H1 (cell line): Measurements from ENCODE around the gene RTKN2. TPM values are rescaled to one million over a fixed set of nuclear protein-coding genes. Genes with fewer than 3 reads are reported as not detected.

ENCODE experiments used
- ASH2L ChIP-seq: fragments of 200-600, 300-600 bp; sonication (generic); IDR thresholded peaks from one replicate; pipeline ENCODE4 v1.7.1; 2017; ENCODE audit warnings: low read length
- GABPA ChIP-seq: IDR thresholded peaks from 2 replicates; pipeline ENCODE4 v1.6.1; 2011; ENCODE audit warnings: mild to moderate bottlenecking, low read length, moderate library complexity, borderline replicate concordance; ENCODE audit not compliant: insufficient read depth
- SIRT6 ChIP-seq: IDR thresholded peaks from one replicate; pipeline ENCODE4 v1.7.1; 2012; ENCODE audit warnings: low read length, inconsistent platforms
- TCF12 ChIP-seq: IDR thresholded peaks from 2 replicates; pipeline ENCODE4 v1.6.1; 2011; ENCODE audit warnings: low read depth, mild to moderate bottlenecking, low read length
- polyA plus RNA-seq, 7 experiments: library from polyadenylated mRNA; depleted of rRNA in 3 of 7; stranded (reverse) in 5 of 7; unstranded in 2 of 7; fragments of >200 nt in 5 of 7; fragments of 200-250 nt in 2 of 7; gene quantifications; 1 replicate in 5 of 7; 2 replicates in 1 of 7; 4 replicates in 1 of 7; pipeline versions ENCODE4 v1.2.1 to v1.2.3, GENCODE V29; 2011 to 2013; ENCODE audit warnings: missing spikeins in 2 of 7, mixed read lengths in 2 of 7
- total RNA-seq: library from RNA; stranded (reverse); fragmentation: NEBNext Ultra II Directional; extraction: Animal tissue kit (Norgen Biotek cat#: 25700); gene quantifications from 2 replicates; pipeline ENCODE4 v1.2.1, GENCODE V29; 2021
- TF ChIP-seq, protein P1 (sequence below): IDR thresholded peaks from 2 replicates; pipeline ENCODE4 v1.6.1; 2011; ENCODE audit warnings: low read length, improper control_type of control experiment
- TF ChIP-seq, protein P2 (sequence below), 3 experiments: IDR thresholded peaks; 1 replicate in 2 of 3; 2 replicates in 1 of 3; pipeline versions ENCODE4 v1.5.1 to v1.6.1; 2011; ENCODE audit warnings: low read length in 3 of 3, mild to moderate bottlenecking in 3 of 3, inconsistent platforms in 2 of 3, low read depth in 1 of 3, moderate library complexity in 1 of 3; ENCODE audit not compliant: insufficient read depth in 1 of 3; ENCODE audit errors: control extremely low read depth in 1 of 3

Gene RTKN2
- total and polyA plus RNA-seq, 2 of the 8 experiments (the other 6 are each of a cell fraction or from before 2014, with no cell fraction given): 5.1 to 24.6 TPM

DNA sequence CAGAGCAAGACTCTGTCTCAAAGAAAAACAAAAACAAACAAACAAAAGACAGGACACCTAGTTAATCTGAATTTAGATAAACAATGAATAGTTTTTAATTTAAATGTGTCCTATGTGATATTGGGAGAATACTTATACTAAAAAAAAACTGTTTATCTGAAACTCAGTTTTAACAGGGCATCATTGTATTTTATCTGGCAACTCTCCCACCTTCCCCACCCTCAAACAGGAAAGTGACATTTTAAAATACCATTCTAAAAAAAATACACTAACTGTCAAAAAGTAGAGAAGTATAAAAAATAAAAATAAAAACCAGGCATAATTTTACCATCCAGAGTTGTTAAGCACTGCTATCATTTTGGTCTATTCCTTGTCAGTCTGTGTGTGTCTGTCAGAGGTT lies 119.0 kb downstream of the RTKN2 start (continued):
- TF ChIP-seq, protein P1, sequence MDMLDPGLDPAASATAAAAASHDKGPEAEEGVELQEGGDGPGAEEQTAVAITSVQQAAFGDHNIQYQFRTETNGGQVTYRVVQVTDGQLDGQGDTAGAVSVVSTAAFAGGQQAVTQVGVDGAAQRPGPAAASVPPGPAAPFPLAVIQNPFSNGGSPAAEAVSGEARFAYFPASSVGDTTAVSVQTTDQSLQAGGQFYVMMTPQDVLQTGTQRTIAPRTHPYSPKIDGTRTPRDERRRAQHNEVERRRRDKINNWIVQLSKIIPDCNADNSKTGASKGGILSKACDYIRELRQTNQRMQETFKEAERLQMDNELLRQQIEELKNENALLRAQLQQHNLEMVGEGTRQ: no peak
- no peak for TF ChIP-seq GABPA
- TF ChIP-seq SIRT6: no peak
- TF ChIP-seq, protein P2, sequence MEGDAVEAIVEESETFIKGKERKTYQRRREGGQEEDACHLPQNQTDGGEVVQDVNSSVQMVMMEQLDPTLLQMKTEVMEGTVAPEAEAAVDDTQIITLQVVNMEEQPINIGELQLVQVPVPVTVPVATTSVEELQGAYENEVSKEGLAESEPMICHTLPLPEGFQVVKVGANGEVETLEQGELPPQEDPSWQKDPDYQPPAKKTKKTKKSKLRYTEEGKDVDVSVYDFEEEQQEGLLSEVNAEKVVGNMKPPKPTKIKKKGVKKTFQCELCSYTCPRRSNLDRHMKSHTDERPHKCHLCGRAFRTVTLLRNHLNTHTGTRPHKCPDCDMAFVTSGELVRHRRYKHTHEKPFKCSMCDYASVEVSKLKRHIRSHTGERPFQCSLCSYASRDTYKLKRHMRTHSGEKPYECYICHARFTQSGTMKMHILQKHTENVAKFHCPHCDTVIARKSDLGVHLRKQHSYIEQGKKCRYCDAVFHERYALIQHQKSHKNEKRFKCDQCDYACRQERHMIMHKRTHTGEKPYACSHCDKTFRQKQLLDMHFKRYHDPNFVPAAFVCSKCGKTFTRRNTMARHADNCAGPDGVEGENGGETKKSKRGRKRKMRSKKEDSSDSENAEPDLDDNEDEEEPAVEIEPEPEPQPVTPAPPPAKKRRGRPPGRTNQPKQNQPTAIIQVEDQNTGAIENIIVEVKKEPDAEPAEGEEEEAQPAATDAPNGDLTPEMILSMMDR (IDR thresholded peaks at IDR 0.05; ENCODE audit: control extremely low read depth in 1 of 3, insufficient read depth in 1 of 3, low read depth in 1 of 3, low read length in 3 of 3): no peak
- no peak for TF ChIP-seq TCF12
- TF ChIP-seq ASH2L: no peak
